HUES48 (cell line): ENCODE results near the gene RABIF.
A peak's percentile ranks its signal among the peaks of the same experiment; 100 is the strongest.
"Not testable (repeated sequence)": the region's sequence is repeated elsewhere in the genome, so short reads cannot be mapped to it uniquely, and the experiment has no call there.

Experiments
- H3K27ac ChIP-seq: one replicate; pipeline ENCODE4 v1.7.0; 2013; ENCODE audit warnings: low read depth, low read length, inconsistent platforms
- H3K27me3 ChIP-seq: 2 replicates; pipeline ENCODE4 v1.6.1; 2013; ENCODE audit warnings: mild to moderate bottlenecking, low read length; ENCODE audit not compliant: control insufficient read depth, insufficient read depth
- H3K36me3 ChIP-seq: 2 replicates; pipeline ENCODE4 v1.6.1; 2013; ENCODE audit warnings: low read length; ENCODE audit not compliant: control insufficient read depth, insufficient read depth
- H3K4me1 ChIP-seq: 2 replicates; pipeline ENCODE4 v1.6.1; 2013; ENCODE audit warnings: mild to moderate bottlenecking, low read length; ENCODE audit not compliant: control insufficient read depth, insufficient read depth
- H3K4me3 ChIP-seq: 2 replicates; pipeline ENCODE4 v1.5.1; 2013; ENCODE audit warnings: mild to moderate bottlenecking, low read depth, low read length
- H3K9ac ChIP-seq: 2 replicates; pipeline ENCODE4 v1.6.1; 2013; ENCODE audit warnings: mild to moderate bottlenecking, low read depth, low read length, moderate library complexity
- H3K9me3 ChIP-seq: 2 replicates; pipeline ENCODE4 v1.6.1; 2013; ENCODE audit warnings: low read length; ENCODE audit not compliant: control insufficient read depth, insufficient read depth

The RABIF gene

DNA sequence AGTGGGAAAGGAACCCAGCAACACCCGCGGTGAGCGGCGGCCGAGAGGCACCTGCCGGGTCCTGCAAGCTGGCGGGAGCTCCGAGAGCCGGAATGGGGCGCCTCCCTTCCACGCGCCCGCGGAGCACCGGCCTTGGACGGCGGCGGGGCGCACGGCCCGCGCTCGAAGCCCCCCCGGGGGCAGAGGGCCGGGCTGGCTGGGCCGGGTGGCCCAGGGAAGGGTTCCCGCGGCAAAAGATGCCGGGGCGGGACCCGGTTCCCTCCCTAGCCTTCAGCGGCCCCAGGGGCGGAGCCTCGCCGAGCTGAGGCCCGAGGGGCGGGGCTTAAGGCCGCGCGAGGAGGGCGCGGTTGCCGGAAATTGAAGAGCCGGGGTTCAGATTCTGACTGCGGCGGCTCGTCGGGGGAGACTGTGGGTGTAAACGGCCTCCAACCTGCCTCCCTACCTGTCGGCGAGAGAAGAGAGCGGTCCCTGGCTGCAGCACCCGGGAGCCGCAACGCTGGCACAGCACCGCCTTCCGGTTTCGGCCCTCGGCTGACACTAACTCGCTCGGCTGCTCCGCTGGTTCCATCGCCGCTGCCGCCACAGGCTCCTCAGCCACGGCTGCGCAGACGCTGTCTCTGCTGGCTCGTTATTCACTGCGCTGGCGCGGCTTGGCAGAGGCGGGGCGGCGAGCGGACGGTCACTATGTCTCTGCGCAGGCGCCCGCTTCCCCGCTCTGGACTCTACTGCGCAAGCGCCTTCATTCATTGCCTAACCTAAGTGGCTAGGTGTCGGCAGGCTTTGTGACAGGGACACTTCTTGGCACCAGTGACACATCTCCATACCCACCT lies at the start of gene RABIF:
Gene RABIF, minus strand, starts transcription at position 619 of the 830 bp plus-strand sequence. Its CDS starts 51 bp downstream, at position 568.
- Histone ChIP-seq H3K27me3 (no peaks in the 10 kb centered on the region), H3K4me3 (peak within 1 kb of the TSS; percentile 93), H3K4me1 (peaks cover 16% of the 10 kb centered on the region), H3K9ac (peak within 1 kb of the TSS; percentile 61), H3K9me3 (no peaks in the 10 kb centered on the region), H3K36me3 (peaks cover 25% of the 10 kb centered on the region), H3K27ac (peak within 1 kb of the TSS; percentile 93)

DNA sequence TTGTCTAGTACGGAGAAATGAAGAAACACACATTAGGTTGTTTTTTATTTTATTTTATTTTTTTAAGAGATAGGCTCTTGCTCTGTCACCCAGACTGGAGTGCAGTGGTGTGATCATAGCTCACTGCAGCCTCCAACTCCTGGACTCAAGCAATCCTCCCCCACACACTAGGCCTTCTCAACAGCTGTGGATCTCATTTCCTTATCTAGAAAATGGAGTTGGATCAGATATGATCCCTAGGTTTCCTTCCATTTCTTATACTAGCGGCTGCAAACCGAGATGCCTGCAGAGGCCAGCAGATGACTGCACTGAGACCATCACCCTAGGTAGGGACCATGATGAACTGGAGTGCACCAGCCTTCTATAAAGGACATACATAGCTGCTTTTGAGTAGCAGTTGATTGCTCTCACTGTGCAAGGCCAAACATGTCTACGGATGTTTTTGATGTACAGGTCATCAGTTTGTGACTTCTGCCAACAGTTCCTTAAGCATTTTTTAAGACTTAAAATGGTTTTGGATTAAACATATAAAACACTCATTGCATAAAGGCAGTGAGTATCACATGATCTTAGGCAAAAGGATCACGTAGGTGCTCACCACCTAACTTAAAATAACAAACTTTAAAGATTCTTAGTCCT lies 49.5 kb upstream of the RABIF start:
- Histone ChIP-seq H3K36me3 (peaks cover 30% of the 10 kb centered on the region), H3K9me3 (no peaks in the 10 kb centered on the region), H3K4me3 (no peak overlapping the region), H3K9ac (no peak overlapping the region), H3K27me3 (no peaks in the 10 kb centered on the region), H3K4me1 (no peaks in the 10 kb centered on the region), H3K27ac (no peak overlapping the region)

DNA sequence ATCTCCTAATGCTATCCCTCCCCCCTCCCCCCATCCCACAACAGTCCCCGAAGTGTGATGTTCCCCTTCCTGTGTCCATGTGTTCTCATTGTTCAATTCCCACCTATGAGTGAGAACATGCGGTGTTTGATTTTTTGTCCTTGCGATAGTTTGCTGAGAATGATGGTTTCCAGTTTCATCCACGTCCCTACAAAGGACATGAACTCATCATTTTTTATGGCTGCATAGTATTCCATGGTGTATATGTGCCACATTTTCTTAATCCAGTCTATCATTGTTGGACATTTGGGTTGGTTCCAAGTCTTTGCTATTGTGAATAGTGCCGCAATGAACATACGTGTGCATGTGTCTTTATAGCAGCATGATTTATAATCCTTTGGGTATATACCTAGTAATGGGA lies 47.5 kb upstream of the RABIF start:
- H3K27me3 ChIP-seq, H3K27ac ChIP-seq, H3K9ac ChIP-seq, H3K4me3 ChIP-seq, H3K9me3 ChIP-seq, H3K4me1 ChIP-seq: not testable (repeated sequence)
- H3K36me3 ChIP-seq, result peaks cover 12% of the 10 kb centered on the region

DNA sequence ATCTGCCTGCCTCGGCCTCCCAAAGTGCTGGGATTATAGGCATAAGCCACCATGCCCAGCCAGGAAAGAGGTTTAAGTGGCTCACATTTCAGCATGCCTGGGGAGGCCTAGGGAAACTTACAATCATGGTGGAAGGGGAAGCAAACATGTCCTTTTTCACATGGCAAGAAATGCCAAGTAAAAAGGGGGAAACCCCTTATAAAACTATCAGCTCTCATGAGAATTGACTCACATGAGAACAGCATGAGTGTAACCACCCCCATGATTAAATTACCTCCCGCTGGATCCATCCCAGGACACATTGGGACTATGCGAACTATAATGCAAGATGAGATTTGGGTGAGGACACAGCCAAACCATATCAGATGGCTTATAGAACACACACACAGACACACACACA lies 46.9 kb upstream of the RABIF start:
- Histone ChIP-seq H3K4me1 (no peaks in the 10 kb centered on the region), H3K9ac (no peak overlapping the region), H3K9me3 (no peaks in the 10 kb centered on the region), H3K27me3 (no peaks in the 10 kb centered on the region), H3K4me3 (no peak overlapping the region), H3K27ac (no peak overlapping the region), H3K36me3 (peaks cover 6% of the 10 kb centered on the region)

DNA sequence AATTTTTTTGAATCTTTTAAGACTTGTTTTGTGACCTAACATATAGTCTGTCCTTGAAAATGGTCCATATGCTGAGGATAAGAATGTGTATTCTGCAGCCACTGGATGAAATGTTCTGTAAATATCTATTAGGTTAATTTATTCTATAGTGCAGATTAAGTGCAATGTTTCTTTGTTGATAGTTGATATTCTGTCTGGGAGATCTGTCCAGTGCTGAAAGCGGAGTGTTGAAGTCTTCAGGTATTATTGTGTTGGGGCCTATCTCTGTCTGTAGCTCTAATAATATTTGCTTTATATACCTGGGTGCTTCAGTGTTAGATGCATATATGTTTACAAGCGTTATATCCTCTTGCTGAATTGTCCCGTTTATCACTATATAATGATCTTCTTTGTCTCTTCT lies 45.8 kb upstream of the RABIF start:
- Histone ChIP-seq H3K27me3 (no peaks in the 10 kb centered on the region), H3K9me3 (no peaks in the 10 kb centered on the region), H3K4me3 (no peak overlapping the region), H3K27ac (no peak overlapping the region), H3K9ac (no peak overlapping the region), H3K4me1 (no peaks in the 10 kb centered on the region), H3K36me3 (no peaks in the 10 kb centered on the region)

DNA sequence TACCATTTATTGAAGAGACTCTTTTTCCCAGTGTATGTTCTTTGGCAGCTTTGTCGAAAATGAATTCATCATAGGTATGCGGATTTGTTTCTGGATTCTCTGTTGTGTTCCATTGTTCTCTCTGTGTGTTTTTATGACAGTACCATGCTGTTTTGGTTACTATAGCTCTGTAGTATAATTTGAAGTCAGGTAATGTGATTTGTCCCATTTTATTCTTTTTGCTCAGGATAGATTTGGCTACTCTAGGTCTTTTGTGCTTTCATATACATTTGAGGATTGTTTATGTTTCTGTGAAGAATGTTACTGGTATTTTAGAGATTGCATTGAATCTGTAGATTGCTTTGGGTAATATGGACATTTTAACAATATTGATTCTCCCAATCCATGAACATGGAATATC lies 43.5 kb upstream of the RABIF start:
- H3K9me3 ChIP-seq, result no peaks in the 10 kb centered on the region
- H3K36me3 ChIP-seq, result no peaks in the 10 kb centered on the region
- no peaks in the 10 kb centered on the region for H3K4me1 ChIP-seq
- no peaks in the 10 kb centered on the region for H3K27me3 ChIP-seq
- H3K9ac ChIP-seq, result no peak overlapping the region
- no peak overlapping the region for H3K4me3 ChIP-seq
- no peak overlapping the region for H3K27ac ChIP-seq

DNA sequence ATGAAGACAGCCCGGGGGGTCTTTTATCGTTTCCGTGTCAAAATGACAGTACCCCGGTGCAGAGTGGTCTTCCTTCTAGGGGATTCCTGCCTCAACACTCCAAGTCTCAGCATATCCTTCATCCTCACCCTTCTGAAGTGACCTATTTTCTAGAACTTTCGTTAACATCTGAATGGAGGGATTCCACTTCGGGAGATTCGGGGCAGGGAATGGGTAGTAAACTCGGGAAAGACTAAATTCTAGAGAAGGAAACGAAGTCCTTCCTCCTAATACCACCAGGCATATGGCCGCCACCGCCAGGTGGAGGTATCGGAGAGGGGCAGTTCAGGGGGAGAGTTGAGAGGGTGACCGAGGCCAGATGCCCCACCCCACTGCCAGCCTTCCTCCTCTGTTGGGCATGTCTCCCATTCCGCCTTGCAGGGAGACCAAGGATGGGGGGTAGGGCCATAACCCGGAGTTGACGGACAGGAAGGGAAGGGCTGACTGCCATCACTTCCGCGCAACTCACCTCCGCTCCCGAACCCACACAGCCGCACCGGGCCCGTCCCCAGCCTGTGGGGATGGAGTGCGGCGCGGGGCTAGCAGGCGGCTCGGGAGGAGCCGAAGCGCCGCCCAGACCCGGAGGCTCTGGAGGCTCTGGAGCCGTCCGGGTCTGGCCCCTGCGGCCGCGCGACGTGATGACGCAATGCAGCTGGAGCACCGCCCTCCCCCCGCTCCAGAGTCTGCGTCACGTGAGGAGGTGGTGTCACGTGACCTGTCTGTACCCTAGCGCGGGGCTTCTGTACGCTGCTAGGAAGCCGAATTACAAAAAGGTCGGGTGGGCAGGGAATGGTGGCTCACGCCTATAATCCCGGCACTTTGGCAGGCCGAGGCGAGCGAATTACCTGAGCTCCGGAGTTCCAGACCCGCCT lies 37.9 kb upstream of the RABIF start, which contains the start of gene KLHL12:
Gene KLHL12, minus strand, starts transcription at position 654 of the 911 bp plus-strand sequence. CDS start 2,072 bp downstream, outside the sequence.
- peak within 1 kb of the TSS; percentile 83 for H3K9ac ChIP-seq
- H3K27ac ChIP-seq, result peak within 1 kb of the TSS; percentile 97
- H3K4me3 ChIP-seq, result peak within 1 kb of the TSS; percentile 93
- peaks cover 20% of the 10 kb centered on the region for H3K36me3 ChIP-seq
- H3K27me3 ChIP-seq, result no peaks in the 10 kb centered on the region
- H3K9me3 ChIP-seq, result no peaks in the 10 kb centered on the region
- 0 out of 2 replicates have a peak, but pooled peaks cover 3% of the 10 kb centered on the region for H3K4me1 ChIP-seq

DNA sequence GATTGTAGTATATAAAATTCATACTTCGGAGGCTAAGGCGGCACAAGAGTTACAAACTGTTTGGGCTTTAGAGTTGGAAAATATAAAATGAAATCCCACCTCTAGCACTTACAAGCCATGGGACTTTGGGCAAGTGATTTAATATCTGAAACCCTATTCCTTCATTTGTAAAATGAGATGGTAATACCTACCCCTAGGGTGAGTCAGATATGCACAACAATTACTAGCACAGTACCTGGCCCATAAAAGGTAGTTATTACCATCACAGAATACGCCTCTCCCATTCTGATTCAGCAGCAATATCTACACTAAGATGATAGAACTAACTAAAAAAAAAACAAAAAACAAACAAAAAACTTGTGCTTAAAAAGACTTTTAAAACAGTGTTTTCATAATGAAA lies 34.6 kb upstream of the RABIF start:
- Histone ChIP-seq H3K9me3 (no peaks in the 10 kb centered on the region), H3K36me3 (peaks cover 33% of the 10 kb centered on the region), H3K9ac (no peak overlapping the region), H3K27ac (no peak overlapping the region), H3K4me1 (0 out of 2 replicates have a peak, but pooled peaks cover 3% of the 10 kb centered on the region), H3K27me3 (no peaks in the 10 kb centered on the region), H3K4me3 (no peak overlapping the region)

DNA sequence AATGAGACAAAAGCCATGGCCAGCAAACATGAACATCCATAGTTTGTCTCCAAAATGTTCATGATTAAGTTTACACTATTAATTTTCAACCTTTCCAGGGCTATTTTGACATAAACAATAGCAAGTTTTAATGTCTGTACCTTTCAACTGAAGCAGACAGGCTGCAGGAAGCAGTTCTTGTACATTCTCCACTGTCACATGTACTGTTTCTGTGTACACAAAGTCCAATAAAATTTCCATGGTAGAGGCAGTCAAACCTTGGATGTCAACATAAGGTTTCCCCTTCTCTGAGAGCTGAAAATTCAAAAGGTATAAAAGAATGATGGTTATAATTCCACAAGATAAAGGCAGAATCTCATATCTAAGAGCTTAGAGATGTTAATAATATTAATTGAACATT lies 30.7 kb upstream of the RABIF start:
- Histone ChIP-seq H3K4me3 (no peak overlapping the region), H3K4me1 (no peaks in the 10 kb centered on the region), H3K36me3 (peaks cover 67% of the 10 kb centered on the region), H3K27ac (no peak overlapping the region), H3K9me3 (no peaks in the 10 kb centered on the region), H3K27me3 (no peaks in the 10 kb centered on the region), H3K9ac (no peak overlapping the region)

DNA sequence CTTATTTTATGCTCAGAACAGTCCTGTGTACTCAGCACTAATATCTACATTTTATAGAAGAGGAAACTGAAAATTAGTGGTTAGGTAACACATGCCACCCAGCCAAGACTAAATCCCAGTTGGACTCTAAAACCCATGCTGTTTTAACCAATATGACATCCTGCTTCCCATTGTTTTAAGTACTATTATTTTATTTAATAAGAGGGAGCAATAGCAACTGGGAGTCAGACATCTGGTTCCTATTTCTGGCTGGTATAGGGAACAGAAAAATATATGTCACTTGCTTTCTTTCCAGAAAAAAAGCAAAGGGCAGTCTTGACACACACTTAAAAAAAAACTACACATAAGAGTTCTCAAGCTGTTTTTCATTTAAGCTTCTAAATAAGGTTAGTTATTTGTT lies 26.2 kb upstream of the RABIF start:
- Histone ChIP-seq H3K9ac (no peak overlapping the region), H3K36me3 (peaks cover 84% of the 10 kb centered on the region), H3K4me3 (no peak overlapping the region), H3K4me1 (no peaks in the 10 kb centered on the region), H3K27me3 (no peaks in the 10 kb centered on the region), H3K9me3 (no peaks in the 10 kb centered on the region), H3K27ac (no peak overlapping the region)
